SH-SY5Y (cell line): ENCODE data around the gene SLC4A5.

Experiments used
- GATA2 ChIP-seq: IDR thresholded peaks from 2 replicates; pipeline ENCODE4 v1.6.1; 2011; ENCODE audit warnings: mild to moderate bottlenecking, low read depth, low read length
- GATA3 ChIP-seq: IDR thresholded peaks from 2 replicates; pipeline ENCODE4 v1.6.1; 2011; ENCODE audit warnings: low read depth, mild to moderate bottlenecking, low read length, moderate library complexity

DNA sequence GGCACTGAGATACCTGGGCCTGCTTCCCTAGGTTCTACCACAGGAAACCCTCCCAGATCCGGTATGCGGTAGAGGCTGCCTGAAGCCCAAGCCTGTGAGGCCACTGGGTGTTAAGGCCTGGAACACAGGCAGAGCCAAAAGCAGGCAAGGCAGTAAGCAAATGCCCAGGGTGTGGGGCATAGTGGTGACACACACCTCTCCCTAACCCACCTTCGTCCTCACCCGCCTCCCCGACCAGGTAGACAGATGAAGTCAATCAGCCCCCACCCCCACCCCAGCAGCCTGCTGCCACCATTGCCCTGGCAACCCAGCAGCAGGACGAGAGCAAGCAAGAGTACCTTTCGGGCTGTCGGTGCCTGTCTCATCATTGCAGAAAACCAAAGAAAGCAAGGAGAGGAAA is 30.8 kb upstream of the SLC4A5 start:
- TF ChIP-seq GATA3 (no peak), GATA2 (no peak)
